T-helper 1 cell treated with Interleukin-12 subunit alpha and Interleukin-12 subunit beta and Interleukin-4 antibody, amounts not matched to agents 30 ng/mL and 1 ng/mL, for 36 hours (primary cell): ENCODE data around the gene EYA4. TPM values are rescaled to one million over a fixed set of nuclear protein-coding genes. Genes with fewer than 3 reads are reported as not detected.

Source experiments
- intact Hi-C: fragments of 100-400 bp; cut with micrococcal nuclease; formaldehyde crosslinking; loops from one replicate; pipeline ENCODE4 v1.15.1; 2024
- total RNA-seq: library from RNA; stranded (reverse); gene quantifications from 2 replicates; pipeline ENCODE4 v1.2.3, GENCODE V29; 2022

The EYA4 gene
- total RNA-seq, 1 donor from 2014 or later, result not detected

DNA sequence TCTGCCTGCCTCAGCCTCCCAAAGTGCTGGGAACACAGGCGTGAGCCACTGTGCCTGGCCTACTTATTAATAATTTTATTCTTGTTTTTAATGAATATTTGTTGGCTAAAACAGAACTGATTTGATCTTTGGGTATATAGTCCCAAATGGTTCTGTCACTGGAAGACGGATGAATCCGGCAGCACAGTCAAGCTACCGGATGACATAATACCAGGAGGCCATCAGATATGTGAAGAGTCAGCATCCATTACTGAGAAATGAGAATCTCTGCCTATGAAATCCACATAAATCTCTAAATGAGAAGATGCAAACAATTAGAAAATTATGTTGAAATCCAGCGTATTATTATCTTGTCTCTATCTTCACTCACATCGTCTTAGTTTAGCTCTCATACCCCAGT, 263.0 kb downstream of the EYA4 start:
- intact Hi-C loops, result no loop called here

DNA sequence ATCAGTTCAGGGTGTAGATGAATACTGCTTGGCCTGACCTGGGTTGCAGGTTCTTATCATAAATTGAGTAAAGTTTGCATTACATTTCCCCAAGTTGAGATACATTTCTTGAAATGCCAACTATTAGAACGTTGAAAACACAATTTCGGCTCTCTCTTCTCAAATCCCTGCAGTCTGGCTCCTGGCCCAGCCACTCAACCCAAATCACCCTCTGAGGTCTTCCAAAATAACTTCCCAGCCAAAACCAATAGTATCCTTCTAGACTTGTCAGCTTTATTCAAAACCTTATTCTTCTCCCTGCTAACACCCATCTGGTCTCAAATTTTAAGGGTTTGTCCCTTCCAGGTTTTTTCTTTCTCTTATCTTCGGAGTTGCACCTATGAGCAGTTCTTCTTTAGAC, 263.6 kb downstream of the EYA4 start:
- intact Hi-C loops, result no loop called here

DNA sequence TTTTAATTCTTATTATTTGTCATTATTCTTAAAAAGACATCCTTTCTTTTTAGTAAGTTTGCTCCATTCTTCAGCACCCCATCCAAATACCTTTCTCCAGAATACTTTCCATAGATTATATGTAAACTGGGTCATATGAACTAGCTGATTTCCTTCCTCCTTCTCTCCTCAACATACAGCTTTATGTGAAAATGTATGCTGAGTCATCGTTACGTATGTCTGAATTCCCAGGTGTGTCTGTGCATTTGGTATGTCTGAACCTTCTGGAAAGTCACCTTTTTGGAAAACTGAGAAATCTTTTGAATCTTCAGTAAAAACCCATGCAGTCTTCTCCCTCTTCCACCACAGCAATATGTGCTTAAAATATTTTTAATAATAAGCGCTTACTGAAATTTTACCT, 264.5 kb downstream of the EYA4 start:
- intact Hi-C loops, result no loop called here

DNA sequence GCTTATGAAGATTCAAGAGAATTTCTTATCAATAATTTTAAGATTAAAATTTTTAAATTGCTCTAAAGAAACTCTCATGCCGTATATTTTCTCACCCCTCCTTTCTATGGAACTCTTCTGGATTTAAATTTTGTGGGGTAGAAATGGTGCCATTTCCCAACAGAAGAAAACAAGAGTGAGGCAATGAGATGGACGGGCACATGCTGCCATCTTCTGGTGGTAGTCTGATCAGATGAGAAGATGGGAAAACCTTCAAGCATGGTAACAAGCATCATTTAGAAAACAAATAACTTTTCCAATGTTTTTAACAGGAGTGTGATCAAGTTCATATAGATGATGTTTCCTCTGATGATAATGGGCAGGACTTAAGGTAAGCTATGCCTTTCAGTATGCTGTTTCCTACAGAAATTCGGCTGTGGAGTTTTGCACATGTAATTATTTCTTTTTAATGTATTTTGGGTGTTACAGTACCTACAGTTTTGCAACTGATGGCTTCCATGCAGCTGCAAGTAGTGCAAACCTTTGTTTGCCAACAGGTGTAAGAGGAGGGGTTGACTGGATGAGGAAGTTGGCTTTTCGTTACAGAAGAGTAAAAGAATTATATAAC, 271.4 kb downstream of the EYA4 start:
- intact Hi-C loops, result loop anchor here (1.0 to 10.0 kb wide), 5 partner anchors 549 to 982 kb away; no protein-coding TSS in a partner anchor

DNA sequence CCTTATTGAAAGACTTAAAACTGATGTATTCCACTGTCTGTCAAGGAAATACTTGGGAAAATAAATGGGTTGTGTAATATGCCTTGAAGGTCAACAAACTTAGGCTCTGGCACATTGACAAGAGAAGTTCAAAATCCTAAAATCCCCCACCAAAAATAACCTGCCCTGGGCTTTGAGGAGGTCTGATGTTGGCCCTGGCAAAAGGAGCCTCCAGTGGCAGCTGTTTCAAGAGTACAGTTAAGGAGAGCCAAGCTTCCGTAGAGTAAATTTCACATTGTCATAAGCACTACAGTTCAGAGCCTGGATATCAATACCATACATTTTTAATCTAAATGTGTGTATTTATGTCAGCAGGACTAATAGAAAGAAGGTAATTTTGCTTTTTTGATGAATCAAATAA, 282.7 kb downstream of the EYA4 start:
- intact Hi-C loops, result no loop called here

DNA sequence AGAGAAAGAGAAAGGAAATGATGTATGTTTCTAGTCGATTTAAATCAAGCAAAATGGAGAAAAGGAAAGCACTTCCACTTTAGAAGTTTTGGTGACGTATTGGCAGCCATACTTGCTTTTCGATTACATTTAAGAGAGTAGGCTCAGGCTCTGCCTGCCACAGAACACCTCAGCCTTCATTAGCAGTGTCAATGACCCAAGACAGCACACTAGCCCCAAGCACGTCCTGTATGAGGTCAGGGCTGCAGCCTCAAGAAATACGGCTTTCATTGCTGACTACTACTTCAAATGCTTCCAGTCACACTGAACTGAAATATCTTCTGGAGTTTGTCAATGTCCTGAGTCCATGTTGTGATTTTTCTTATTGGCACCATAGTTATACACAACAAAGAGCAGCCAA, 285.3 kb downstream of the EYA4 start:
- intact Hi-C loops, result no loop called here

DNA sequence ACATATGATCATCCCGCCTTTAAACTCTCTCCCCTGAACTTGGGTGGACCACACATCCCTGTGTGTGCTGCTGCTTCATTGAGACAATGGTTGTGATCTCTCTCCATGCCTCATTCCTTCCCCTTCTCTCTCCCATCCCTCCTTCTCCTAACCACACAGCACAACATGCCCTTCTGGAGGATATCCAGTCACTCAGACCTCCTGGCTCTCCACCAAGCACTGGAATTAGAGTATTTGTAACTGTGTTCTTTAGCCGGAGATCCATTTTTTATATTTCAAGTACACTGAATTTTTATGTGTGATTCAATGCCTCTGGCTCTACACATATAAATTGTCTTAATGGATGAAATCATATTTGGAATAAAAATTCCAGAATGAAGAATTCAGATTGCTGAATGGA, 287.4 kb downstream of the EYA4 start:
- intact Hi-C loops, result no loop called here

DNA sequence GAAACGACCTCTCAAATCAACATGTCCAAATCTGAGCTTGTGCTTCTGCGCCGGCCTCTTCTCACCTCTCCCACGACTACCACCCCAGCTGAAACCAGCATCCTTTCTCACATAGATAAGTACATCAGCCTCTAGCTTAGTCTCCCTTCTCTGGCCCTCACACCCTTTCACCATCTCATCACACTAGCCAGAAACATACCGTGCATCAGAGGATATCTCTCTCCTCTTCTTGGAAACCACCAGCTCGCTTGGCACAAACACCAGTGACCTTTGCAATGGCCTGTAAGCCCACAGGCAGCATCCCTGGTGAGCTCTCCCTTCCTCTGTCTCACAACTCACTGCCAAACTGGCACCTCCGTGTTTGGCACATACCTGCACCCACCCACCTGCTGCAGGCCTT, 291.8 kb downstream of the EYA4 start:
- intact Hi-C loops, result no loop called here

DNA sequence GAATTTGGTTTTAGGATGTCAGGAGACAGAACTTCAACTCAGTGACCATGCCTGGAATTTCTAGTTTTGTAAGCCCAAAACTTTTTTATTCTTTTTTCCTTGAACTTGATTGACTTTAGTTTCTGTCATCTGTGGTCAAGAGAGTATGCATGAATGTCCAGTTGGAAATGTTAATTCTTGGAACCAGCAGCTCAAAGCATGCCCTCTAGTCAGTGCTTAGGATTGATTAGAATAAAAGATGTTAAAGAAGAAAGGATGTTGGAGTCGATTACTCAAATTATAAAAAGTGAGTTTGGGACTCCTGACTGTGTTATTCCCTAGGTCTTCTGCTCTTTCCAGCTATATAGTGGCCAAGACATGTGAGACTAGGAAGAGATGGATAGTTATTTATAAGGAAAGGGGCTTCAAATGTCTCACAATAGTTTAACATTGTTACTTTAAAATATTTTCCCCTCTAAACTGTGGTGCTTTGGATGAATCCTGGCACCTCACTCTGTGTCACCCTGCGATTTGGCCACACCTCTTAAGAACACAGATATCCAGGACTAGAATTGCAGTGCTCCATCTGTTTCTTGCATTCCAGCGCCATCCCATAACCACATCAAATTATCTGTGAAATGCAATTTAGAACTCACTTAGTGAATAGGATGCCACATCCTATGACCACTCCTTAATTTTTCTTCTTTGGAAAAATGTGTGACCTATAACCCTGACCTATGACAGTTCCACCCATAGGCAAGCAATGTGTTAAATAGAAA, 298.5 kb downstream of the EYA4 start:
- intact Hi-C loops, result no loop called here

DNA sequence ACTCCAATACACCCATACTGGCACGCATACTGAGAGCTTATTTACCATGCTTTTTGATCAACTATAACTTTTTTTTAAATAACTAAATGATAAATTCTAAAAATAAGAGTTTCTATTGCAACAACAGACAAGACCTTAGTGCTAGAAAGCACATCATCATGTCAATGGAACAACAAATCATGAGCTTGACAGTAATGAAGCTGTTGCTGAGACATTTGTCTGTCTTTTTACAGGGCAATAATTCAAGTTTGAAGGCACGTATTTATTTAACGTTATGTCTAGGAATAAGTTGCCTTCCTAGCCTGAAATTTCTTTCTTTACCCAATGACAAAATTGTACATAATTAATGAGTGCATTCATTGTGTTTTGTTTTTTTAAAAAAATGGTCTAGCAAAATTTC, 299.2 kb downstream of the EYA4 start:
- intact Hi-C loops, result no loop called here

DNA sequence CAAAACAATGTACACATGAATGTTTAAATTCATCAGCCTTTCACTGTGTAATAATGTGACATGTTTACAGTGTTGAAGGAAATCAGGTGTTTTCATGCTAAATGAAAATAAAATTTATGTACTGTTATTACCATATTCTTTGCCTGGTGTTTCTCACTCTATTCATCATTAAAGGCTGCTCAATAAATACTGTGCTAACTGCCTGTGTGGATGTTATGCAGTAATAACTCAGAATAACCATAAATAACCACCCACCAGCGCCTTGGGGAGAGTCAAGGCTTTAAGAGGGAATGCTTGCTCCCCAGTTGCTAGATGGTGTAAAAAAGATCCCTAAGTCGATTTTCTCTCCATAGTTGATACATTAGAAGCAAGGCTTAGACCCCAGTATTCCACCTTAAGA, 299.9 kb downstream of the EYA4 start:
- intact Hi-C loops, result no loop called here

DNA sequence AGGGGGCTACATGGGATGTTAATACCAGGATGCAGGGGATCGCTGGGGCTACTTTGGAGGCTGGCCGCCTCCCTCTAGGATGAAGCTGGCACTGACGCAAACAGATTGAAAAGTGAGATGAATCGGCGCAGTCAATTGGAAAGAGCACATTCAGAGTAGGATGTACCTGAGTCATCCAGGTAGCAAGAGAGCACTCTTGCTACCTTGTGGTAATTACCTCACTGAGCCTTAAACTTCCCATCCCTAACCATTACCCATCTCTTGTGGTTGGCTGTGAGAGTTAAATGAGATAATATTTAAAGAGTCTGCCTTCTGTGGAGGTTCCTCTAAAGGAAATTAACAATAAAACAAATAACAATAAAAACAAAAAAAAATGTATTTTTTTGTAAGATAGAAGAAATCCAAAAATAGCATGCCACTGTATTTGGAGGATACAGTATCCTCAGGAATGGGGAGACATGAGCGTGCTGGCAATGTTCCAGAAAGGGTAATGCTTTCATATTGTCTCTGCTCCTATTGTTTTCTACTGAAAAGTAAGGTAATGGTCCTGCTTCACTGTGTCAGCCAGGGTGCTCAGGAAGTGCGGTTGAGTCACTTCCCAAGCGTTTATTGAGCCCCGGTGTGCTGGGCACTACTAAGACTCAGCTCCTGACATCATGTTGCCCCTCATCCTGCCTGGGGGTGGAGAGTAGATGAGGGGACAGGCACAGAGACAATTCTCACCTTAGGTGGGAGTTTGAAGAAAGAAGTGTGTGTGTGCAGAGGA, 301.1 kb downstream of the EYA4 start:
- intact Hi-C loops, result no loop called here

DNA sequence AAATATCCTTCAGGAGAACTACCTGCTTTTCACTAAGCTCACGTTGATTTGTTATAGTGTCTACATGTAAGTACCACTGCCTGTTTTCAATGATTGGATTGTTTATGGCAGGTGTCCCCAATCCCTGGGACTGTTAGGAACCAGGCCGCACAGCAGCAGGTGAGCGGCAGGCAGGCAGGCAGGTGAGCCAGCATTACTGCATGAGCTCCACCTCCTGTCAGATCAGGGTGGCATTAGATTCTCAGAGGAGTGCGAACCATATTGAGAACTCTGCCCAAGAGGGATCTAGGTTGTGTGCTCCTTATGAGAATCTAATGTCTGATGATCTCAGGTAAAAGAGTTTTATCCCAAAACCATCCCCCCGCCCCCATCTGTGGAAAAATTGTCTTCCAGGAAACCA, 303.3 kb downstream of the EYA4 start:
- intact Hi-C loops, result no loop called here

DNA sequence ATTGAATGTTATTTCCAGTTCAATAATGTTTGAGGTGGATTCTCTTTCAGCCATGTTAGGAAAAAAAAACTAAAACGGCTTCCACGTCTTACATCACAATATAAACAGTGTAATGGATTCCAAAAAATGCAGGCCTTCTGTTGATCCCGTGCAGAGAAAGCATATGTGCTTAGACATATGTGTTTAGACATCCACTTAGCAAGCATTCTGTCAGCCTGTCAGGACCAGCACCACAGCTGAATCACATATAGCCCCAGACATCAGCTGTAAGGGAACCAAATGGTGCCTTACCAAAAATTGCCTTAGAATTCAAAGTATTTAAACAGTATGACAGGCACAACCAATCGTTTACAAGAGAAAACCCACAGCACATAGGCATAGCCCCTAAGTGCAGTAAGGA, 304.9 kb downstream of the EYA4 start:
- intact Hi-C loops, result no loop called here

DNA sequence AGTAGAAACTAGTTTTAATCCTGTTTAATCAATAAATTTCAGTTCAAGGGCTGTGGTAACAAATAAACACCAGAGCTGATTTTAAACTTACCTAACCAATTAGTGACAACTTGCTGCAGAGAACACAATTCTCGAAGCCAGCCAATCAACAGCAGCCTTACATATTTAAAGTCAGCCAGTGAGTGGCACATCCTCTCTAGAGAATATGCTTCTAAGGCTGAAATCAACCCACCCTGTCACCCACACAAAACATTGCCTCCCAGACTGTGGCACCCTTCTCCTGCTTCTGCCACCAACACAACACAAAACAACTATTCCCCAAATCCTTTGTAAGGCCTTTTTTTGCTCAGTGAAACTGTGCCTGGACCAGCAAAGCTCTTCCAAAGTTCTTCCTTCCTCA, 306.0 kb downstream of the EYA4 start:
- intact Hi-C loops, result no loop called here

DNA sequence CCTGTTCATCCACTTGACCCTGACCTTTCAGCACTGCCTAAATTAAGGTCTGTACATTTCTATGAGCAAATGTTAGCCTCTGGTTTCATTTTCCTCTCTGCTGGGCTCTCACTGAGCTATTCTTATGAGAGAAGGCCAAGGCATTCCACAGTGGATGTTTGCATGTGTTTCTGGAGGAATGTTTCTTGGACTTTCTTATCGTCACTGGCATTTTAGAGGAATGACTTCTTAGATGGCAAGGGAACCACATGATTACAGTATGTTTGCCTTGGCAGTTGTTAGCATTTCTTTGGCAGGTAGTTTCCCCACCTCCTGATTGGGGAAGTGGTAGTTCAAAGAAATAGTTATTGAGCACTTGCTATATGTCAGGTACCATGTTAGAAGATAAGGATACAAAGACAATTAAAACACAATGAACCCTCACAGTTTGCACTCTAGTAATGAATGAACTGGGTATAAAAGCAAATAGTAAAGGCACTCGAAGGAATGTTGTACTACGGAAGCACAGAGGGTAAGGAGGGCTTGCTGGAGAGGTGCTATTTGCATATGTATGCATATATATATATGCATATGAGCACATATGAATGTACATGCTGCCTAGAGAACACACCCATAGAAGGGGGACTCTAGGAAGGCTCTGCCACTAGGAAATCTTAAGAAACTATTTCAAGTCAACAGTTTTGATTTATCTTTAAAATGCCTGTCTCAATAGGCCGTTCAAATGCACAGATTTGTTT, 307.4 kb downstream of the EYA4 start:
- intact Hi-C loops, result no loop called here

DNA sequence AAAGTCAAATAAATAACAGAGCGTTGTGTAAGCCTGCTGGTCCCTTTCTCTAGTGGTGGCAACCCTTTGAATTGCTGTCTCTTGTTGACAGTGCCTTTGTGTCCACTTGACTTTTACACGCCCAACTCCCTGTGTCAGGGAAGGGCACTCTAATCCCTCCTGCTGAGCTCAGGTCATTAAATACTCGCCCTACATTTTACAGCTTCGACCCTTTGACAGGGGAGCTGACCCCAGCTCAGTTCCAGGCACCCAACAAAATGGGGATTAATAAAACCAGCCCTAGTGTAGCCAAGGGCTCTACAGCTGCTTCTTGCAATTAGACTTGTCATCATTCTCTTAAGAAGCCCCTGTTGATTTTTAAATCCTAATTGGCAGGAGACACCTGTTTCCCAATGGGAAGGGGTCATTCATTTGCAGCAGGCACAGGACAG, 308.2 kb downstream of the EYA4 start:
- intact Hi-C loops, result no loop called here

DNA sequence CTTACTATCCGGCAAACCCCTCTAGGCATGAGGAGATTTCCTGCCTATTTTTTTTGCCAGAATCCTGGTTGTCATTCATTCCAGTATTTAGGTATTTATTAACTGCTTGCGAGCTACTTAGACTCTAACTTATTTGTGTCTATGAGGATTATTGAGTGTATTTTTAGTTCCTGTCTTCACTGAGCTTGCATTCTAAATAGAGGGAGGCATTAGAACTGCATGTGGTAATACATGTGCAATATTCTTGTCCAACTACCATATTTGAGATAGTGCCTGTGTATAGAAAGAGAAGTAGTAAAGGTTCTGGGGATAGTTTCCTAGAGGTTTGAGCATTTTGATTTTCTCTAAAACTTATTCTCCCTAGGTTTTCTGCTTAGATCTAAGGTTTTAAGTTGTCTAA, 308.9 kb downstream of the EYA4 start:
- intact Hi-C loops, result no loop called here

DNA sequence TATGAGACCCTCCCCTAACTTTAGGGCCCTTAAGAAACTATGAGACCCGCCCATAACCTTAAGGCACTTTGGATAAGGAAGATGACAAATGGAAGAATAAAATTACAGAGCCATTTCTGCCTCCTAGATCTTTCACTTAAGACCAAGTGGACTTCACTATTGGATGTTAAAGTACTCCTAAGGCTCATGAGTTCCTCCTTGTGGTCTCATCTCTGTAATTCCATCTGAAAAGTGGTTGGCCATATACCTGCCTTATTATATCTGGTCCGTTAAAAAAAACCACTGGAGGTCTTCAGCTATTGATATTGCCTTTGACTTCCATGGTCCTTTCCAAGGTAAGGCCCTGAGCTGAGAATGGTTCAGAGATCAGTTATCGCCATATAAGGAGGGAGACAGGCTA, 310.3 kb downstream of the EYA4 start:
- intact Hi-C loops, result no loop called here

DNA sequence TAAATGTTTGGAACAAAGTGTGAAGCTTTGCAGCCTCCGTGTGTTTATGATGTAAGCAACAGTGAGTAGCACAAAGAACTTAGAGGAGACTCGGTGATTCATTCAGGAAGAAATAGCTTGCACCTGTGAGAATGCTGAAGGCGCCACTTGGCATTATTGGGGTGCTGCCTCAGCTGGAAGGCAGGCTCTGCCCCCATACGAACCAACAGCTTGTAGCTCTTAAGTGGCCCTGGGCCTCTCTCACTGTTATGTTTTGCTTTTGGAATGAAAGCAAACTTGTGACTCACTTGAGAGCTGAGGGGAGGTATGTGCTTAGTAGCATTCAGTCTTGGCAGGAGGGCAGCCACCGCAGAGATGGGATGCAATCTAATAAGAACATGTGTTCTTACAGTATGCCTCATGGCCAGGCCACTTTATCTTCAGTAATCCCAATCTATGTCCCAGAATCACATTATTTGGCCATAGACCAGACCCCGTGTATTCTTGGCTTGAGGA, 310.7 kb downstream of the EYA4 start:
- intact Hi-C loops, result loop anchor here (2.0 kb wide), 3 partner anchors 367 to 881 kb away; no protein-coding TSS in a partner anchor

DNA sequence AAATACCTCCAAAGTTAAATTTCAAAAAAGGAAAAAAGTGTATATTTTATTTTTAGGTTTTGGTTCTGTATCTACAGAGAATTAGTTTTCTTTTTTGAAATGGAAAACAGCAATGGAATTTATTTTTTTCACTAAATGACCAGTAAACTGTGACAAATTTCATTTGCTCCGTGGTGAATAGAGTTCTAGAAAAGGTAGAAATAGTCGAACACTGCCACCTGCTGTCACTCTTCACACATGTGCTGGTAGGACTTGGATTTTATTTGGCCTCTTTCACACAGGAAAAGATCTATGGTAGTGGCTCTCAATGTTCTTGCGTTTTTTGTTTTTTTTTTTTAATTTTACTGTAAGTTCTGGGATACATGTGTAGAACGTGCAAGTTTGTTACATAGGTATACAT, 312.5 kb downstream of the EYA4 start:
- intact Hi-C loops, result loop anchor here (1.0 to 2.0 kb wide), 6 partner anchors 369 to 1023 kb away; no protein-coding TSS in a partner anchor
